SK-N-SH (cell line): ENCODE measurements around the gene FASTKD3.

Experiments used
- NRF1 ChIP-seq: IDR thresholded peaks from 2 replicates; pipeline ENCODE4 v1.6.1; 2012; ENCODE audit warnings: low read depth, mild to moderate bottlenecking, low read length
- USF1 ChIP-seq: IDR thresholded peaks from 2 replicates; pipeline ENCODE4 v1.4.0; 2012; ENCODE audit warnings: low read depth, borderline replicate concordance
- YY1 ChIP-seq: IDR thresholded peaks from 2 replicates; pipeline ENCODE4 v1.4.0; 2012; ENCODE audit warnings: low read depth, mild to moderate bottlenecking

GRCh38 chr5:7871653-7872052 is 2.8 kb upstream of the FASTKD3 start:
- TF ChIP-seq USF1 (no peak), NRF1 (no peak), YY1 (no peak)
